ENCODE data around the gene PARD3B. TPM values are rescaled to one million over a fixed set of nuclear protein-coding genes. Genes with fewer than 3 reads are reported as not detected.

The PARD3B gene
- total RNA-seq, 4 donors from 2014 or later = 21.8 to 85.6 (median 36.1) TPM

- no peaks in the 10 kb centered on the region for H3K27me3 ChIP-seq
- TF ChIP-seq, protein P1, sequence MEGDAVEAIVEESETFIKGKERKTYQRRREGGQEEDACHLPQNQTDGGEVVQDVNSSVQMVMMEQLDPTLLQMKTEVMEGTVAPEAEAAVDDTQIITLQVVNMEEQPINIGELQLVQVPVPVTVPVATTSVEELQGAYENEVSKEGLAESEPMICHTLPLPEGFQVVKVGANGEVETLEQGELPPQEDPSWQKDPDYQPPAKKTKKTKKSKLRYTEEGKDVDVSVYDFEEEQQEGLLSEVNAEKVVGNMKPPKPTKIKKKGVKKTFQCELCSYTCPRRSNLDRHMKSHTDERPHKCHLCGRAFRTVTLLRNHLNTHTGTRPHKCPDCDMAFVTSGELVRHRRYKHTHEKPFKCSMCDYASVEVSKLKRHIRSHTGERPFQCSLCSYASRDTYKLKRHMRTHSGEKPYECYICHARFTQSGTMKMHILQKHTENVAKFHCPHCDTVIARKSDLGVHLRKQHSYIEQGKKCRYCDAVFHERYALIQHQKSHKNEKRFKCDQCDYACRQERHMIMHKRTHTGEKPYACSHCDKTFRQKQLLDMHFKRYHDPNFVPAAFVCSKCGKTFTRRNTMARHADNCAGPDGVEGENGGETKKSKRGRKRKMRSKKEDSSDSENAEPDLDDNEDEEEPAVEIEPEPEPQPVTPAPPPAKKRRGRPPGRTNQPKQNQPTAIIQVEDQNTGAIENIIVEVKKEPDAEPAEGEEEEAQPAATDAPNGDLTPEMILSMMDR (IDR thresholded peaks at IDR 0.05) = no peak
- no peak for DNase-seq
- intact Hi-C loops (cut with DNase I; ENCODE audit: low total_unique reads) = no loop called here
- no peak overlapping the region for H3K4me3 ChIP-seq
- H3K9me3 ChIP-seq = no peaks in the 10 kb centered on the region
- H3K27ac ChIP-seq = no peak overlapping the region
- no peaks in the 10 kb centered on the region for H3K36me3 ChIP-seq
- no peaks in the 10 kb centered on the region for H3K4me1 ChIP-seq
Observed at GRCh38 chr2:205387350-205388055, 842.2 kb downstream of the PARD3B start.

GRCh38 chr2:205390866-205391265 is 845.6 kb downstream of the PARD3B start:
- H3K27me3 ChIP-seq = no peaks in the 10 kb centered on the region
- no peak overlapping the region for H3K4me3 ChIP-seq
- intact Hi-C loops (cut with DNase I; ENCODE audit: low total_unique reads) = no loop called here
- H3K27ac ChIP-seq = no peak overlapping the region
- no peaks in the 10 kb centered on the region for H3K36me3 ChIP-seq
- no peak for TF ChIP-seq POLR2A (IDR thresholded peaks at IDR 0.05)
- TF ChIP-seq, protein P1 (IDR thresholded peaks at IDR 0.05) = no peak
- no peaks in the 10 kb centered on the region for H3K9me3 ChIP-seq
- DNase-seq = no peak
- H3K4me1 ChIP-seq = no peaks in the 10 kb centered on the region

DNA sequence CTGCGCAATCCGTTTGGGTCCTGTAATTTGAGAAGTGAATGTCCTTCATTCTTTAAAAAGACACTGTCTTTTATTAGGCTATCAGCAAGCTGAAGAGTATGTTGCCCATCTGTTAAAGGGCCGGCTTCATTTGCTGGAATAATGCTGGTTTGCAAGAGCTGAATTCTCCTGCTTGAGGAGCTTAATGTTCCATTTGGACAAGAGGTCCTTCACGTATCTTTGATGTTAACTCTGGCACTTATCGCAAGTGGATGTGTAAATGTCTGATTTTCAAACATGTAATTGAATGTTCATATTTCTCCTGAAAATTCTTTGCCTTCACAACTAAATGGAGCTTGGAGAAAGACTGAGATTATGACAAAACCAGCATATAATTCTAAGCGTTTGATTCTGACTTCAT is 856.2 kb downstream of the PARD3B start:
- Histone ChIP-seq H3K4me1 (no peaks in the 10 kb centered on the region), H3K4me3 (no peak overlapping the region), H3K36me3 (no peaks in the 10 kb centered on the region), H3K27ac (no peak overlapping the region), H3K9me3 (no peaks in the 10 kb centered on the region), H3K27me3 (no peaks in the 10 kb centered on the region)
- no peak for TF ChIP-seq POLR2A (IDR thresholded peaks at IDR 0.05)
- TF ChIP-seq, protein P1 (IDR thresholded peaks at IDR 0.05) = no peak
- no peak for DNase-seq
- intact Hi-C loops (cut with DNase I; ENCODE audit: low total_unique reads) = no loop called here

- H3K27me3 ChIP-seq = no peaks in the 10 kb centered on the region
- H3K36me3 ChIP-seq = no peaks in the 10 kb centered on the region
- H3K27ac ChIP-seq = no peak overlapping the region
- no peaks in the 10 kb centered on the region for H3K4me1 ChIP-seq
- intact Hi-C loops (cut with DNase I; ENCODE audit: low total_unique reads) = no loop called here
- TF ChIP-seq POLR2A (IDR thresholded peaks at IDR 0.05) = no peak
- TF ChIP-seq, protein P1 (IDR thresholded peaks at IDR 0.05) = no peak
- H3K9me3 ChIP-seq = no peaks in the 10 kb centered on the region
- no peak overlapping the region for H3K4me3 ChIP-seq
- no peak for DNase-seq
Observed at GRCh38 chr2:205402011-205402410, 856.7 kb downstream of the PARD3B start.

DNA sequence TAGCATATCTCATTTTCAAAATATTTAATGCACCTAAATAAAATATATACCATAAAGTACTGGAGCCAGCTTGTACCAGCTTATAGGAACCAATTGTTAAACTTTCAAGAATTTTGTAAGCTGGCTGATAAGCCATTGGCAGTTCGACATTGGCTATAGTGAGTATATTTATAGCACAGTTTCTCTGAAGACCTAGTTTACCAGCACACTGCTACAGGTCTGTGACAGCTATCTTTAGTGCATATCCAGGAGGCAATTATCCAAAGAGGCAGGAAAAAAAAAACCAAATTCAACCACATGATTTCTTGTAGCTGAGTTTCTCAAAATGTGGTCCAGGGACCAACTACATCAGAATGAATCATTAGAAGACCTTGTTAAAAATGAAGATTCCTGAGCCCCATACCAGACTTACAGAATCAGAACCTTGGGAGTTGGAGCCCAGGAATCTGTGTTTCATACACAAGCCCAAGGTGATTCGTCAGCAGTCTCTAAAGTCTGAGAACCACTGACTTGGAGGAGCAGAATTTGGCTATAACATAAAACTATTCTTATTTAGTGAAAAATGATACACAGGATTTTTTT is 858.1 kb downstream of the PARD3B start:
- H3K27ac ChIP-seq = no peak overlapping the region
- TF ChIP-seq POLR2A (IDR thresholded peaks at IDR 0.05) = no peak
- TF ChIP-seq, protein P1 (IDR thresholded peaks at IDR 0.05) = no peak
- H3K9me3 ChIP-seq = no peaks in the 10 kb centered on the region
- H3K4me3 ChIP-seq = no peak overlapping the region
- intact Hi-C loops (cut with DNase I; ENCODE audit: low total_unique reads) = no loop called here
- no peaks in the 10 kb centered on the region for H3K27me3 ChIP-seq
- DNase-seq = no peak
- H3K4me1 ChIP-seq = no peaks in the 10 kb centered on the region
- no peaks in the 10 kb centered on the region for H3K36me3 ChIP-seq
